Fibroblast of upper back skin (primary cell): ENCODE data around the gene ACYP2.

Experiments
- DNase-seq: peaks from one replicate; pipeline ENCODE4 v3.0.0-alpha.2; 2013

Gene ACYP2

GRCh38 chr2:54161660-54162424, 46.4 kb downstream of the ACYP2 start:
- no peak for DNase-seq

GRCh38 chr2:54164106-54164505, 48.7 kb downstream of the ACYP2 start:
- no peak for DNase-seq

GRCh38 chr2:54166121-54166773, 50.8 kb downstream of the ACYP2 start:
- DNase-seq = no peak

GRCh38 chr2:54176577-54176976, 61.2 kb downstream of the ACYP2 start:
- DNase-seq = peak; percentile 68

- no peak for DNase-seq
Measured at GRCh38 chr2:54183281-54183680, 67.9 kb downstream of the ACYP2 start.

- DNase-seq = no peak
Measured at GRCh38 chr2:54183972-54184371, 68.6 kb downstream of the ACYP2 start.

GRCh38 chr2:54185105-54185504, 69.7 kb downstream of the ACYP2 start:
- DNase-seq = no peak

- DNase-seq = no peak
Measured at GRCh38 chr2:54187331-54187730, 71.9 kb downstream of the ACYP2 start.

GRCh38 chr2:54189539-54189938, 74.1 kb downstream of the ACYP2 start:
- DNase-seq = no peak

- DNase-seq = peak; percentile 55
Measured at GRCh38 chr2:54191361-54192135, 76.1 kb downstream of the ACYP2 start.

GRCh38 chr2:54194761-54195750, 79.6 kb downstream of the ACYP2 start:
- DNase-seq = no peak

- DNase-seq = no peak
Measured at GRCh38 chr2:54196646-54197045, 81.2 kb downstream of the ACYP2 start.

- no peak for DNase-seq
Measured at GRCh38 chr2:54204476-54204875, 89.1 kb downstream of the ACYP2 start.

GRCh38 chr2:54206596-54206995, 91.2 kb downstream of the ACYP2 start:
- DNase-seq = peak; percentile 55

- peak; percentile 68 for DNase-seq
Measured at GRCh38 chr2:54207666-54208195, 92.3 kb downstream of the ACYP2 start.

- peak; percentile 67 for DNase-seq
Measured at GRCh38 chr2:54208364-54209240, 93.2 kb downstream of the ACYP2 start.

- DNase-seq = no peak
Measured at GRCh38 chr2:54209379-54209778, 94.0 kb downstream of the ACYP2 start.

- DNase-seq = peak; percentile 96
Measured at GRCh38 chr2:54212456-54212855, 97.0 kb downstream of the ACYP2 start.

GRCh38 chr2:54213082-54213481, 97.7 kb downstream of the ACYP2 start:
- DNase-seq = no peak

- no peak for DNase-seq
Measured at GRCh38 chr2:54224997-54225396, 109.6 kb downstream of the ACYP2 start.

GRCh38 chr2:54226260-54226659, 110.8 kb downstream of the ACYP2 start:
- DNase-seq = peak; percentile 62
